ENCODE measurements around the gene PRELID2.
A peak's percentile ranks its signal among the peaks of the same experiment; 100 is the strongest.
"Not testable (repeated sequence)": the region's sequence is repeated elsewhere in the genome, so short reads cannot be mapped to it uniquely, and the experiment has no call there.

PRELID2 gene

GRCh38 chr5:145841299-145841698 is 6.2 kb upstream of the PRELID2 start:
- no peaks in the 10 kb centered on the region for H3K4me1 ChIP-seq (ENCODE audit: control insufficient read depth, insufficient read depth, low read length, poor library complexity, severe bottlenecking)
- H3K27me3 ChIP-seq (replicated peaks; ENCODE audit: control insufficient read depth, insufficient read depth, low read length, poor library complexity, severe bottlenecking): no peaks in the 10 kb centered on the region
- no peaks in the 10 kb centered on the region for H3K36me3 ChIP-seq (ENCODE audit: control insufficient read depth, insufficient read depth, low read length)
- no peak overlapping the region for H3K4me3 ChIP-seq (ENCODE audit: insufficient read depth, low read depth, low read length, poor library complexity, severe bottlenecking)
- H3K9me3 ChIP-seq (ENCODE audit: control insufficient read depth, low read length): no peaks in the 10 kb centered on the region
- DNase-seq: no peak
- H3K27ac ChIP-seq (ENCODE audit: insufficient read depth, low read length, poor library complexity, severe bottlenecking): no peak overlapping the region

- no peak for DNase-seq
- Histone ChIP-seq H3K27me3 (replicated peaks; ENCODE audit: control insufficient read depth, insufficient read depth, low read length, poor library complexity, severe bottlenecking) (no peaks in the 10 kb centered on the region), H3K4me3 (ENCODE audit: insufficient read depth, low read depth, low read length, poor library complexity, severe bottlenecking) (no peak overlapping the region), H3K4me1 (ENCODE audit: control insufficient read depth, insufficient read depth, low read length, poor library complexity, severe bottlenecking) (no peaks in the 10 kb centered on the region), H3K27ac (ENCODE audit: insufficient read depth, low read length, poor library complexity, severe bottlenecking) (no peak overlapping the region), H3K9me3 (ENCODE audit: control insufficient read depth, low read length) (no peaks in the 10 kb centered on the region), H3K36me3 (ENCODE audit: control insufficient read depth, insufficient read depth, low read length) (no peaks in the 10 kb centered on the region)
Observed at GRCh38 chr5:145840458-145841132, 5.5 kb upstream of the PRELID2 start.

GRCh38 chr5:145838276-145838675 is 3.1 kb upstream of the PRELID2 start:
- no peak for DNase-seq
- H3K4me1 ChIP-seq (ENCODE audit: control insufficient read depth, insufficient read depth, low read length, poor library complexity, severe bottlenecking): peaks cover 3% of the 10 kb centered on the region
- H3K9me3 ChIP-seq (ENCODE audit: control insufficient read depth, low read length): no peaks in the 10 kb centered on the region
- no peak overlapping the region for H3K27ac ChIP-seq (ENCODE audit: insufficient read depth, low read length, poor library complexity, severe bottlenecking)
- no peaks in the 10 kb centered on the region for H3K36me3 ChIP-seq (ENCODE audit: control insufficient read depth, insufficient read depth, low read length)
- H3K27me3 ChIP-seq (replicated peaks; ENCODE audit: control insufficient read depth, insufficient read depth, low read length, poor library complexity, severe bottlenecking): no peaks in the 10 kb centered on the region
- H3K4me3 ChIP-seq (ENCODE audit: insufficient read depth, low read depth, low read length, poor library complexity, severe bottlenecking): no peak overlapping the region

GRCh38 chr5:145836241-145836640 is 1.1 kb upstream of the PRELID2 start:
- H3K4me3 ChIP-seq (ENCODE audit: insufficient read depth, low read depth, low read length, poor library complexity, severe bottlenecking); H3K36me3 ChIP-seq (ENCODE audit: control insufficient read depth, insufficient read depth, low read length); H3K27ac ChIP-seq (ENCODE audit: insufficient read depth, low read length, poor library complexity, severe bottlenecking); H3K9me3 ChIP-seq (ENCODE audit: control insufficient read depth, low read length); DNase-seq; H3K4me1 ChIP-seq (ENCODE audit: control insufficient read depth, insufficient read depth, low read length, poor library complexity, severe bottlenecking); H3K27me3 ChIP-seq (replicated peaks; ENCODE audit: control insufficient read depth, insufficient read depth, low read length, poor library complexity, severe bottlenecking): not testable (repeated sequence)

- Histone ChIP-seq H3K9me3 (ENCODE audit: control insufficient read depth, low read length) (no peaks in the 10 kb centered on the region), H3K4me1 (ENCODE audit: control insufficient read depth, insufficient read depth, low read length, poor library complexity, severe bottlenecking) (peaks cover 3% of the 10 kb centered on the region), H3K4me3 (ENCODE audit: insufficient read depth, low read depth, low read length, poor library complexity, severe bottlenecking) (peak overlapping the region; percentile 52), H3K27ac (ENCODE audit: insufficient read depth, low read length, poor library complexity, severe bottlenecking) (no peak overlapping the region), H3K27me3 (replicated peaks; ENCODE audit: control insufficient read depth, insufficient read depth, low read length, poor library complexity, severe bottlenecking) (no peaks in the 10 kb centered on the region), H3K36me3 (ENCODE audit: control insufficient read depth, insufficient read depth, low read length) (no peaks in the 10 kb centered on the region)
- DNase-seq: no peak
Observed at GRCh38 chr5:145835848-145836239, 702 bp upstream of the PRELID2 start.

- H3K4me3 ChIP-seq (ENCODE audit: insufficient read depth, low read depth, low read length, poor library complexity, severe bottlenecking): peak overlapping the region; percentile 52
- H3K27me3 ChIP-seq (replicated peaks; ENCODE audit: control insufficient read depth, insufficient read depth, low read length, poor library complexity, severe bottlenecking): no peaks in the 10 kb centered on the region
- no peak overlapping the region for H3K27ac ChIP-seq (ENCODE audit: insufficient read depth, low read length, poor library complexity, severe bottlenecking)
- H3K9me3 ChIP-seq (ENCODE audit: control insufficient read depth, low read length): no peaks in the 10 kb centered on the region
- no peaks in the 10 kb centered on the region for H3K36me3 ChIP-seq (ENCODE audit: control insufficient read depth, insufficient read depth, low read length)
- no peak for DNase-seq
- peaks cover 3% of the 10 kb centered on the region for H3K4me1 ChIP-seq (ENCODE audit: control insufficient read depth, insufficient read depth, low read length, poor library complexity, severe bottlenecking)
Observed at GRCh38 chr5:145834554-145834916, 607 bp downstream of the PRELID2 start.

GRCh38 chr5:145833631-145834200 is 1.4 kb downstream of the PRELID2 start:
- Histone ChIP-seq H3K27me3 (replicated peaks; ENCODE audit: control insufficient read depth, insufficient read depth, low read length, poor library complexity, severe bottlenecking) (no peaks in the 10 kb centered on the region), H3K36me3 (ENCODE audit: control insufficient read depth, insufficient read depth, low read length) (no peaks in the 10 kb centered on the region), H3K27ac (ENCODE audit: insufficient read depth, low read length, poor library complexity, severe bottlenecking) (no peak overlapping the region), H3K4me3 (ENCODE audit: insufficient read depth, low read depth, low read length, poor library complexity, severe bottlenecking) (no peak overlapping the region), H3K4me1 (ENCODE audit: control insufficient read depth, insufficient read depth, low read length, poor library complexity, severe bottlenecking) (peaks cover 3% of the 10 kb centered on the region), H3K9me3 (ENCODE audit: control insufficient read depth, low read length) (no peaks in the 10 kb centered on the region)
- no peak for DNase-seq

GRCh38 chr5:145830594-145830993 is 4.5 kb downstream of the PRELID2 start:
- H3K4me1 ChIP-seq (ENCODE audit: control insufficient read depth, insufficient read depth, low read length, poor library complexity, severe bottlenecking): peaks cover 3% of the 10 kb centered on the region
- H3K9me3 ChIP-seq (ENCODE audit: control insufficient read depth, low read length): no peaks in the 10 kb centered on the region
- no peak for DNase-seq
- no peak overlapping the region for H3K27ac ChIP-seq (ENCODE audit: insufficient read depth, low read length, poor library complexity, severe bottlenecking)
- H3K36me3 ChIP-seq (ENCODE audit: control insufficient read depth, insufficient read depth, low read length): no peaks in the 10 kb centered on the region
- no peak overlapping the region for H3K4me3 ChIP-seq (ENCODE audit: insufficient read depth, low read depth, low read length, poor library complexity, severe bottlenecking)
- H3K27me3 ChIP-seq (replicated peaks; ENCODE audit: control insufficient read depth, insufficient read depth, low read length, poor library complexity, severe bottlenecking): no peaks in the 10 kb centered on the region

GRCh38 chr5:145829708-145830361 is 5.3 kb downstream of the PRELID2 start:
- peaks cover 2% of the 10 kb centered on the region for H3K4me1 ChIP-seq (ENCODE audit: control insufficient read depth, insufficient read depth, low read length, poor library complexity, severe bottlenecking)
- no peak overlapping the region for H3K4me3 ChIP-seq (ENCODE audit: insufficient read depth, low read depth, low read length, poor library complexity, severe bottlenecking)
- no peaks in the 10 kb centered on the region for H3K9me3 ChIP-seq (ENCODE audit: control insufficient read depth, low read length)
- no peak for DNase-seq
- H3K27me3 ChIP-seq (replicated peaks; ENCODE audit: control insufficient read depth, insufficient read depth, low read length, poor library complexity, severe bottlenecking): no peaks in the 10 kb centered on the region
- no peak overlapping the region for H3K27ac ChIP-seq (ENCODE audit: insufficient read depth, low read length, poor library complexity, severe bottlenecking)
- no peaks in the 10 kb centered on the region for H3K36me3 ChIP-seq (ENCODE audit: control insufficient read depth, insufficient read depth, low read length)

- H3K27ac ChIP-seq (ENCODE audit: insufficient read depth, low read length, poor library complexity, severe bottlenecking): no peak overlapping the region
- DNase-seq: no peak
- H3K36me3 ChIP-seq (ENCODE audit: control insufficient read depth, insufficient read depth, low read length): no peaks in the 10 kb centered on the region
- no peaks in the 10 kb centered on the region for H3K9me3 ChIP-seq (ENCODE audit: control insufficient read depth, low read length)
- H3K27me3 ChIP-seq (replicated peaks; ENCODE audit: control insufficient read depth, insufficient read depth, low read length, poor library complexity, severe bottlenecking): no peaks in the 10 kb centered on the region
- H3K4me1 ChIP-seq (ENCODE audit: control insufficient read depth, insufficient read depth, low read length, poor library complexity, severe bottlenecking): no peaks in the 10 kb centered on the region
- no peak overlapping the region for H3K4me3 ChIP-seq (ENCODE audit: insufficient read depth, low read depth, low read length, poor library complexity, severe bottlenecking)
Observed at GRCh38 chr5:145826895-145827674, 8.1 kb downstream of the PRELID2 start.
